Measurements from ENCODE around the gene MRM2.

DNA sequence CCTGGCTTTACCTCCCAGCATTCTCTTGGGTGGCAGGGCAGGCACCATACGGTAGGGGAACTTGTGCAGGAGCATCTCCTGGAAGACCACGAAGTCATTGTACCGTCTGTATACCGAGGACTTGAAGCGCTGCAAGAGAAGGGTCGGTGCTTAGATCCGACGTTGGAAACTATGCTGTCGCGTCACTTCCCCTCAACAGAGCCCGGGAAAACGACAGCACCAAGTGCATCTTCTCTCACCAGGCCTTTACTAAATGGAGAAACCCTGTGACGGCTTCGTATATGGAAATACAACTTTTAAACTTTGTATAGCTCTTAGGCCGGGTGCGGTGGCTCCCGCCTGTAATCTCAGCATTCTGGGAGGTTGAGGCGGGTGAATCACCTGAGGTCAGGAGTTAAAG lies 33.1 kb upstream of the MRM2 start:
- TF ChIP-seq CTCF (IDR thresholded peaks at IDR 0.05): no peak
- no peak for TF ChIP-seq POLR2A (IDR thresholded peaks at IDR 0.05)

Measured in adrenal gland (tissue), 5 donors.